Measurements from ENCODE around the gene RNU6-9.

Gene RNU6-9

GRCh38 chr19:925526-926322 lies 32.4 kb downstream of the RNU6-9 start, which contains the start of gene ARID3A:
Gene ARID3A, plus strand, starts transcription at chr19:926035. Its CDS starts 3,494 bp downstream, at chr19:929529.
- H3K27me3 ChIP-seq (ENCODE audit: insufficient read depth, low read length, poor library complexity), result peaks cover under 1% of the 10 kb centered on the region
- DNase-seq, result peak; percentile 86
- peaks cover 40% of the 10 kb centered on the region for H3K79me2 ChIP-seq (ENCODE audit: insufficient read depth, low read length)
- peak; percentile 72 for ATAC-seq (ENCODE audit: insufficient read depth, low read depth)
- H2AFZ ChIP-seq (ENCODE audit: low read depth, low read length), result peak within 1 kb of the TSS; percentile 94
- no peaks in the 10 kb centered on the region for H3K9me3 ChIP-seq (ENCODE audit: insufficient read depth, low read length, severe bottlenecking)
- H3K27ac ChIP-seq (ENCODE audit: low read length), result peak within 1 kb of the TSS; percentile 80
- H3K4me3 ChIP-seq (ENCODE audit: low read depth in 1 of 2, low read length in 2 of 2), result peak within 1 kb of the TSS; percentile 99 to 100
- no peak for TF ChIP-seq CTCF (IDR thresholded peaks at IDR 0.05; ENCODE audit: borderline replicate concordance, extremely low read depth, low read length, poor library complexity, severe bottlenecking)
- peak; percentile 78 for TF ChIP-seq EZH2 (IDR thresholded peaks at IDR 0.05; ENCODE audit: borderline replicate concordance, low read depth, low read length, severe bottlenecking)
- H3K4me2 ChIP-seq (ENCODE audit: insufficient read depth, low read length), result peak within 1 kb of the TSS; percentile 99
- H4K20me1 ChIP-seq (ENCODE audit: insufficient read depth, low read length), result peaks cover 15% of the 10 kb centered on the region
- H3K4me1 ChIP-seq (ENCODE audit: insufficient read depth, low read length), result peaks cover 36% of the 10 kb centered on the region
- peak within 1 kb of the TSS; percentile 98 for H3K9ac ChIP-seq (ENCODE audit: low read depth, low read length)
- peaks cover 20% of the 10 kb centered on the region for H3K36me3 ChIP-seq (ENCODE audit: insufficient read depth, low read length)

- H4K20me1 ChIP-seq (ENCODE audit: insufficient read depth, low read length), result peaks cover 15% of the 10 kb centered on the region
- DNase-seq, result no peak
- peaks cover 24% of the 10 kb centered on the region for H3K36me3 ChIP-seq (ENCODE audit: insufficient read depth, low read length)
- no peaks in the 10 kb centered on the region for H3K9me3 ChIP-seq (ENCODE audit: insufficient read depth, low read length, severe bottlenecking)
- H3K27me3 ChIP-seq (ENCODE audit: insufficient read depth, low read length, poor library complexity), result no peaks in the 10 kb centered on the region
- ATAC-seq (ENCODE audit: insufficient read depth, low read depth), result no peak
- peaks cover 36% of the 10 kb centered on the region for H3K4me1 ChIP-seq (ENCODE audit: insufficient read depth, low read length)
- H3K4me2 ChIP-seq (ENCODE audit: insufficient read depth, low read length), result peak overlapping the region; percentile 99
- TF ChIP-seq EZH2 (IDR thresholded peaks at IDR 0.05; ENCODE audit: borderline replicate concordance, low read depth, low read length, severe bottlenecking) (no peak), CTCF (IDR thresholded peaks at IDR 0.05; ENCODE audit: borderline replicate concordance, extremely low read depth, low read length, poor library complexity, severe bottlenecking) (no peak)
- peak overlapping the region; percentile 98 for H3K9ac ChIP-seq (ENCODE audit: low read depth, low read length)
- peaks cover 40% of the 10 kb centered on the region for H3K79me2 ChIP-seq (ENCODE audit: insufficient read depth, low read length)
- H3K4me3 ChIP-seq (ENCODE audit: low read depth in 1 of 2, low read length in 2 of 2), result peak overlapping the region; percentile 99 to 100
- peak overlapping the region; percentile 80 for H3K27ac ChIP-seq (ENCODE audit: low read length)
- peak overlapping the region; percentile 76 for H2AFZ ChIP-seq (ENCODE audit: low read depth, low read length)
Observed at GRCh38 chr19:926323-926588, 33.0 kb downstream of the RNU6-9 start.

- H3K9ac ChIP-seq (ENCODE audit: low read depth, low read length), result peak overlapping the region; percentile 98
- DNase-seq, result peak; percentile 71
- peaks cover 40% of the 10 kb centered on the region for H3K79me2 ChIP-seq (ENCODE audit: insufficient read depth, low read length)
- H2AFZ ChIP-seq (ENCODE audit: low read depth, low read length), result peak overlapping the region; percentile 76
- ATAC-seq (ENCODE audit: insufficient read depth, low read depth), result peak; percentile 9; the same call in 1 of the 3 replicates
- H3K36me3 ChIP-seq (ENCODE audit: insufficient read depth, low read length), result peaks cover 25% of the 10 kb centered on the region
- peak overlapping the region; percentile 99 for H3K4me2 ChIP-seq (ENCODE audit: insufficient read depth, low read length)
- H3K27ac ChIP-seq (ENCODE audit: low read length), result peak overlapping the region; percentile 80
- no peak for TF ChIP-seq EZH2 (IDR thresholded peaks at IDR 0.05; ENCODE audit: borderline replicate concordance, low read depth, low read length, severe bottlenecking)
- H4K20me1 ChIP-seq (ENCODE audit: insufficient read depth, low read length), result peaks cover 16% of the 10 kb centered on the region
- no peaks in the 10 kb centered on the region for H3K27me3 ChIP-seq (ENCODE audit: insufficient read depth, low read length, poor library complexity)
- H3K4me3 ChIP-seq (ENCODE audit: low read depth in 1 of 2, low read length in 2 of 2), result peak overlapping the region; percentile 99 to 100
- no peaks in the 10 kb centered on the region for H3K9me3 ChIP-seq (ENCODE audit: insufficient read depth, low read length, severe bottlenecking)
- peaks cover 32% of the 10 kb centered on the region for H3K4me1 ChIP-seq (ENCODE audit: insufficient read depth, low read length)
Observed at GRCh38 chr19:926589-927350, 33.5 kb downstream of the RNU6-9 start.

GRCh38 chr19:927351-927779 lies 34.1 kb downstream of the RNU6-9 start:
- ATAC-seq (ENCODE audit: insufficient read depth, low read depth), result no peak
- Histone ChIP-seq H3K9me3 (ENCODE audit: insufficient read depth, low read length, severe bottlenecking) (no peaks in the 10 kb centered on the region), H3K27me3 (ENCODE audit: insufficient read depth, low read length, poor library complexity) (no peaks in the 10 kb centered on the region), H3K4me1 (ENCODE audit: insufficient read depth, low read length) (peaks cover 27% of the 10 kb centered on the region), H2AFZ (ENCODE audit: low read depth, low read length) (no peak overlapping the region), H3K36me3 (ENCODE audit: insufficient read depth, low read length) (peaks cover 31% of the 10 kb centered on the region), H3K79me2 (ENCODE audit: insufficient read depth, low read length) (peaks cover 45% of the 10 kb centered on the region), H4K20me1 (ENCODE audit: insufficient read depth, low read length) (peaks cover 22% of the 10 kb centered on the region), H3K4me3 (ENCODE audit: low read depth in 1 of 2, low read length in 2 of 2) (peak overlapping the region; percentile 99 to 100; a peak in 3 of 4 replicates), H3K4me2 (ENCODE audit: insufficient read depth, low read length) (peak overlapping the region; percentile 99), H3K9ac (ENCODE audit: low read depth, low read length) (peak overlapping the region; percentile 98), H3K27ac (ENCODE audit: low read length) (peak overlapping the region; percentile 80)
- DNase-seq, result no peak
- TF ChIP-seq CTCF (IDR thresholded peaks at IDR 0.05; ENCODE audit: borderline replicate concordance, extremely low read depth, low read length, poor library complexity, severe bottlenecking), result no peak
- no peak for TF ChIP-seq EZH2 (IDR thresholded peaks at IDR 0.05; ENCODE audit: borderline replicate concordance, low read depth, low read length, severe bottlenecking)

Measured in DND-41 (cell line).